ENCODE data around the gene CEP131.

DNA sequence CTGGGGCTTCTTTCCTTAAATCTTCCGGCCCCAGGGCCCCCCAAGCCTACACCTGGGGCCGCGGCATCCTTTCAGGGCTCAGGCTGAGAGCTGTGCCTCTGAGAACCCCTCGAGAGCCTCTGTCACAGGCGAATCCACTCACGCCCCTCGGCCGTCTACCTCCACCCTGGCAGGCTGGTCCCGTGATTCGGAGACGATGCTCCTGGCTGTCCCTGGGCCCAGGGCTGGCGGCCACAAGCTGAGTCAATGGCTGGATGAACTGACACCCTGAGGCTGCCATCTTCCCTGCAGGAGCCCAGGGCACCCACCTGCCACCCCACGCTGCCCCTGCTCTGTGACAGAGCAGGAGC is 11.7 kb upstream of the CEP131 start:
- TF ChIP-seq CTCF (IDR thresholded peaks at IDR 0.05; ENCODE audit: insufficient read depth, low read length) (no peak), POLR2AphosphoS5 (IDR thresholded peaks at IDR 0.05; ENCODE audit: low read depth) (no peak), REST (IDR thresholded peaks at IDR 0.05; ENCODE audit: insufficient replicate concordance, low read depth) (no peak)

Measured in HL-60 (cell line).